Measurements from ENCODE around the gene COL15A1. TPM values are rescaled to one million over a fixed set of nuclear protein-coding genes. Genes with fewer than 3 reads are reported as not detected.
A peak's percentile ranks its signal among the peaks of the same experiment; 100 is the strongest.

COL15A1 gene
- total and polyA plus RNA-seq, 2 of the 13 experiments (the other 11 are each of a cell fraction or from before 2014, with no cell fraction given) = not detected

GRCh38 chr9:99011161-99011709 lies 67.5 kb downstream of the COL15A1 start:
- H4K20me1 ChIP-seq (ENCODE audit: insufficient read depth, low read length) = no peaks in the 10 kb centered on the region
- H3K4me3 ChIP-seq (replicated peaks in 1 of 3; ENCODE audit: insufficient read depth in 1 of 3, low read depth in 2 of 3, low read length in 3 of 3) = no peak overlapping the region
- no peak overlapping the region for H3K9ac ChIP-seq (ENCODE audit: insufficient read depth, low read depth, low read length)
- H3K36me3 ChIP-seq (replicated peaks in 1 of 2; ENCODE audit: control insufficient read depth in 1 of 2, insufficient read depth in 2 of 2, low read length in 2 of 2) = no peaks in the 10 kb centered on the region
- no TSS peak for BruUV-seq (replicated peaks)
- peaks cover 0 to 2% of the 10 kb centered on the region in 2 experiments; a peak in 2 of 5 replicates for H3K27me3 ChIP-seq (ENCODE audit: control insufficient read depth in 1 of 2, insufficient read depth in 2 of 2, low read length in 2 of 2)
- intact Hi-C loops (cut with micrococcal nuclease; ENCODE audit: unreplicated experiment) (no loop called here), in situ Hi-C loops (cut with HindIII; ENCODE audit: extremely low pct_ligation_motif_present, low pct_unique_long_range_greater_than_20kb) (no loop called here)
- ATAC-seq (no peak), DNase-seq (ENCODE audit: low spot score) (no peak), FAIRE-seq (no peak)
- H3K79me2 ChIP-seq (ENCODE audit: insufficient read depth, low read length) = no peaks in the 10 kb centered on the region
- no peak overlapping the region for H3K27ac ChIP-seq (ENCODE audit: extremely low read length, insufficient read depth, low read length)
- ChIA-PET CTCF (ENCODE audit: low intra/inter-chr PET ratio, low total read pairs) (no interaction called here), POLR2A (no interaction called here)
- peaks cover 27% of the 10 kb centered on the region for H3K9me3 ChIP-seq (ENCODE audit: low read length)
- H2AFZ ChIP-seq (ENCODE audit: low read length) = no peak overlapping the region
- no peaks in the 10 kb centered on the region for H3K4me1 ChIP-seq (ENCODE audit: insufficient read depth, low read length)
- TF ChIP-seq ZFP36 (IDR thresholded peaks at IDR 0.05; ENCODE audit: borderline replicate concordance, low read depth, low read length, partially characterized antibody) = peak; percentile 55
- TF ChIP-seq ATAD3A (CRISPR knock-in tag; IDR thresholded peaks at IDR 0.05) = no peak
- no peak overlapping the region for H3K4me2 ChIP-seq (ENCODE audit: low read depth, low read length)

GRCh38 chr9:99012957-99013512 lies 69.3 kb downstream of the COL15A1 start:
- ATAC-seq (no peak), DNase-seq (ENCODE audit: low spot score) (no peak), FAIRE-seq (no peak)
- no peaks in the 10 kb centered on the region for H4K20me1 ChIP-seq (ENCODE audit: insufficient read depth, low read length)
- WGBS (ENCODE audit: low lambda C conversion rate) = 4% methylated on average over 5 of the region's 5 CpGs
- no peak overlapping the region for H2AFZ ChIP-seq (ENCODE audit: low read length)
- ChIA-PET CTCF (ENCODE audit: low intra/inter-chr PET ratio, low total read pairs) (no interaction called here), POLR2A (no interaction called here)
- no peak overlapping the region for H3K27ac ChIP-seq (ENCODE audit: extremely low read length, insufficient read depth, low read length)
- BruUV-seq (replicated peaks) = no TSS peak
- in situ Hi-C loops (cut with HindIII; ENCODE audit: extremely low pct_ligation_motif_present, low pct_unique_long_range_greater_than_20kb) (no loop called here), intact Hi-C loops (cut with micrococcal nuclease; ENCODE audit: unreplicated experiment) (no loop called here)
- peaks cover 2 to 9% of the 10 kb centered on the region in 2 experiments; a peak in 2 of 5 replicates for H3K27me3 ChIP-seq (ENCODE audit: control insufficient read depth in 1 of 2, insufficient read depth in 2 of 2, low read length in 2 of 2)
- H3K4me3 ChIP-seq (replicated peaks in 1 of 3; ENCODE audit: insufficient read depth in 1 of 3, low read depth in 2 of 3, low read length in 3 of 3) = no peak overlapping the region
- peaks cover 27% of the 10 kb centered on the region for H3K9me3 ChIP-seq (ENCODE audit: low read length)
- H3K79me2 ChIP-seq (ENCODE audit: insufficient read depth, low read length) = no peaks in the 10 kb centered on the region
- H3K36me3 ChIP-seq (replicated peaks in 1 of 2; ENCODE audit: control insufficient read depth in 1 of 2, insufficient read depth in 2 of 2, low read length in 2 of 2) = no peaks in the 10 kb centered on the region
- H3K4me1 ChIP-seq (ENCODE audit: insufficient read depth, low read length) = no peaks in the 10 kb centered on the region
- H3K9ac ChIP-seq (ENCODE audit: insufficient read depth, low read depth, low read length) = no peak overlapping the region
- TF ChIP-seq GATAD1 (CRISPR knock-in tag; IDR thresholded peaks at IDR 0.05) (no peak), ZNF773 (CRISPR knock-in tag; IDR thresholded peaks at IDR 0.05; ENCODE audit: borderline replicate concordance) (no peak), ZNF781 (CRISPR knock-in tag; IDR thresholded peaks at IDR 0.05; ENCODE audit: borderline replicate concordance, not compliant biosample characterization) (no peak), MLXIP (CRISPR knock-in tag; IDR thresholded peaks at IDR 0.05; ENCODE audit: borderline replicate concordance) (no peak), MEIS2 (CRISPR knock-in tag; IDR thresholded peaks at IDR 0.05) (no peak), ZNF30 (CRISPR knock-in tag; IDR thresholded peaks at IDR 0.05) (no peak), POLR2AphosphoS5 (IDR thresholded peaks at IDR 0.05; ENCODE audit: low read depth, low read length) (no peak), ERF (CRISPR knock-in tag; IDR thresholded peaks at IDR 0.05) (no peak)
- no peak overlapping the region for H3K4me2 ChIP-seq (ENCODE audit: low read depth, low read length)
